ENCODE measurements around the gene UBLCP1. TPM values are rescaled to one million over a fixed set of nuclear protein-coding genes. Genes with fewer than 3 reads are reported as not detected.

UBLCP1 gene
- total RNA-seq, 1 experiment from 2014 or later = 32.9 TPM

DNA sequence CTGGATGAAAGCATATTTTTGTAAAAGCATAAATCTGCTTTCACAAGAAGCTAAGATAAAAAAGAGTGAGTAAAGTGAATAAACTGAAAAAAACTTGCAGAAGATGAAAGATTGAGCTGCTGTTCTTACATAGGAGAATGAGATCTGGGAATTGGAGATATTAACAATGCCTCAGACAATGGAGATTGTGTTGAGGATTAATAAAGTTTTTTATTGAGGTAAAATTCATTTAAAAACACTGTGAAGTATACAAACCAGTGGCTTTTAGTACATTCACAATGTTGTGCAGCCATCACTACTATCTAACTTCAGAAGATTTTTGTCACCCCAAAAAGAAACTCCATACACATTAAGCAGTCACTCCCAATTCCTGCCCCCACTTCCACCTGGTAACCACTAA is 19.7 kb upstream of the UBLCP1 start:
- Histone ChIP-seq H3K4me1 (ENCODE audit: control insufficient read depth in 1 of 2, insufficient read depth in 2 of 2, low read length in 2 of 2) (peaks cover 6 to 12% of the 10 kb centered on the region in 2 experiments; a peak in 3 of 4 replicates), H3K36me3 (ENCODE audit: control insufficient read depth in 1 of 2, insufficient read depth in 2 of 2, low read length in 2 of 2) (no peaks in the 10 kb centered on the region), H3K9me2 (ENCODE audit: insufficient read depth) (no peaks in the 10 kb centered on the region), H3K79me2 (ENCODE audit: insufficient read depth, low read length) (no peaks in the 10 kb centered on the region), H2AFZ (ENCODE audit: low read depth, low read length, poor library complexity, severe bottlenecking) (no peak overlapping the region), H3K27ac (ENCODE audit: low read depth, low read length) (no peak overlapping the region), H3K27me3 (ENCODE audit: insufficient read depth, low read length) (no peaks in the 10 kb centered on the region), H3K4me3 (replicated peaks in 1 of 2; ENCODE audit: low read depth in 1 of 2, low read length in 2 of 2) (no peak overlapping the region), H3K9me3 (ENCODE audit: control insufficient read depth in 1 of 2, insufficient read depth in 1 of 2, low read depth in 1 of 2, low read length in 2 of 2) (no peaks in the 10 kb centered on the region), H3K4me2 (ENCODE audit: low read length) (no peak overlapping the region), H4K20me1 (ENCODE audit: insufficient read depth) (no peaks in the 10 kb centered on the region), H3K9ac (ENCODE audit: low read length) (no peak overlapping the region)
- TF ChIP-seq, protein P1, sequence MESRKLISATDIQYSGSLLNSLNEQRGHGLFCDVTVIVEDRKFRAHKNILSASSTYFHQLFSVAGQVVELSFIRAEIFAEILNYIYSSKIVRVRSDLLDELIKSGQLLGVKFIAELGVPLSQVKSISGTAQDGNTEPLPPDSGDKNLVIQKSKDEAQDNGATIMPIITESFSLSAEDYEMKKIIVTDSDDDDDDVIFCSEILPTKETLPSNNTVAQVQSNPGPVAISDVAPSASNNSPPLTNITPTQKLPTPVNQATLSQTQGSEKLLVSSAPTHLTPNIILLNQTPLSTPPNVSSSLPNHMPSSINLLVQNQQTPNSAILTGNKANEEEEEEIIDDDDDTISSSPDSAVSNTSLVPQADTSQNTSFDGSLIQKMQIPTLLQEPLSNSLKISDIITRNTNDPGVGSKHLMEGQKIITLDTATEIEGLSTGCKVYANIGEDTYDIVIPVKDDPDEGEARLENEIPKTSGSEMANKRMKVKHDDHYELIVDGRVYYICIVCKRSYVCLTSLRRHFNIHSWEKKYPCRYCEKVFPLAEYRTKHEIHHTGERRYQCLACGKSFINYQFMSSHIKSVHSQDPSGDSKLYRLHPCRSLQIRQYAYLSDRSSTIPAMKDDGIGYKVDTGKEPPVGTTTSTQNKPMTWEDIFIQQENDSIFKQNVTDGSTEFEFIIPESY (IDR thresholded peaks at IDR 0.05; ENCODE audit: extremely low read depth, insufficient replicate concordance, low read length) = no peak
- TF ChIP-seq POLR2AphosphoS5 (IDR thresholded peaks at IDR 0.05; ENCODE audit: low read depth, low read length) (no peak), ZFX (IDR thresholded peaks at IDR 0.05) (no peak), JUND (IDR thresholded peaks at IDR 0.05) (no peak), SIN3A (IDR thresholded peaks at IDR 0.05; ENCODE audit: low read depth) (no peak), ZNF274 (IDR thresholded peaks at IDR 0.05; ENCODE audit: low read depth, low read length) (no peak), EZH2phosphoT487 (IDR thresholded peaks at IDR 0.05; ENCODE audit: borderline replicate concordance) (no peak), POLR2A (IDR thresholded peaks at IDR 0.05; ENCODE audit: borderline replicate concordance, extremely low read depth, insufficient read depth, insufficient read length) (no peak), FOSL1 (IDR thresholded peaks at IDR 0.05; ENCODE audit: low read depth) (no peak), TCF7L2 (IDR thresholded peaks at IDR 0.05; ENCODE audit: borderline replicate concordance, extremely low read depth, insufficient read depth, insufficient read length) (no peak)
- TF ChIP-seq, protein P2, sequence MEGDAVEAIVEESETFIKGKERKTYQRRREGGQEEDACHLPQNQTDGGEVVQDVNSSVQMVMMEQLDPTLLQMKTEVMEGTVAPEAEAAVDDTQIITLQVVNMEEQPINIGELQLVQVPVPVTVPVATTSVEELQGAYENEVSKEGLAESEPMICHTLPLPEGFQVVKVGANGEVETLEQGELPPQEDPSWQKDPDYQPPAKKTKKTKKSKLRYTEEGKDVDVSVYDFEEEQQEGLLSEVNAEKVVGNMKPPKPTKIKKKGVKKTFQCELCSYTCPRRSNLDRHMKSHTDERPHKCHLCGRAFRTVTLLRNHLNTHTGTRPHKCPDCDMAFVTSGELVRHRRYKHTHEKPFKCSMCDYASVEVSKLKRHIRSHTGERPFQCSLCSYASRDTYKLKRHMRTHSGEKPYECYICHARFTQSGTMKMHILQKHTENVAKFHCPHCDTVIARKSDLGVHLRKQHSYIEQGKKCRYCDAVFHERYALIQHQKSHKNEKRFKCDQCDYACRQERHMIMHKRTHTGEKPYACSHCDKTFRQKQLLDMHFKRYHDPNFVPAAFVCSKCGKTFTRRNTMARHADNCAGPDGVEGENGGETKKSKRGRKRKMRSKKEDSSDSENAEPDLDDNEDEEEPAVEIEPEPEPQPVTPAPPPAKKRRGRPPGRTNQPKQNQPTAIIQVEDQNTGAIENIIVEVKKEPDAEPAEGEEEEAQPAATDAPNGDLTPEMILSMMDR (IDR thresholded peaks at IDR 0.05 in 2 of 3, conservative IDR thresholded peaks at IDR 0.05 in 1 of 3; ENCODE audit: borderline replicate concordance in 1 of 3, insufficient read depth in 1 of 3, low read depth in 2 of 3, low read length in 2 of 3) = no peak
- TF ChIP-seq, protein P3, sequence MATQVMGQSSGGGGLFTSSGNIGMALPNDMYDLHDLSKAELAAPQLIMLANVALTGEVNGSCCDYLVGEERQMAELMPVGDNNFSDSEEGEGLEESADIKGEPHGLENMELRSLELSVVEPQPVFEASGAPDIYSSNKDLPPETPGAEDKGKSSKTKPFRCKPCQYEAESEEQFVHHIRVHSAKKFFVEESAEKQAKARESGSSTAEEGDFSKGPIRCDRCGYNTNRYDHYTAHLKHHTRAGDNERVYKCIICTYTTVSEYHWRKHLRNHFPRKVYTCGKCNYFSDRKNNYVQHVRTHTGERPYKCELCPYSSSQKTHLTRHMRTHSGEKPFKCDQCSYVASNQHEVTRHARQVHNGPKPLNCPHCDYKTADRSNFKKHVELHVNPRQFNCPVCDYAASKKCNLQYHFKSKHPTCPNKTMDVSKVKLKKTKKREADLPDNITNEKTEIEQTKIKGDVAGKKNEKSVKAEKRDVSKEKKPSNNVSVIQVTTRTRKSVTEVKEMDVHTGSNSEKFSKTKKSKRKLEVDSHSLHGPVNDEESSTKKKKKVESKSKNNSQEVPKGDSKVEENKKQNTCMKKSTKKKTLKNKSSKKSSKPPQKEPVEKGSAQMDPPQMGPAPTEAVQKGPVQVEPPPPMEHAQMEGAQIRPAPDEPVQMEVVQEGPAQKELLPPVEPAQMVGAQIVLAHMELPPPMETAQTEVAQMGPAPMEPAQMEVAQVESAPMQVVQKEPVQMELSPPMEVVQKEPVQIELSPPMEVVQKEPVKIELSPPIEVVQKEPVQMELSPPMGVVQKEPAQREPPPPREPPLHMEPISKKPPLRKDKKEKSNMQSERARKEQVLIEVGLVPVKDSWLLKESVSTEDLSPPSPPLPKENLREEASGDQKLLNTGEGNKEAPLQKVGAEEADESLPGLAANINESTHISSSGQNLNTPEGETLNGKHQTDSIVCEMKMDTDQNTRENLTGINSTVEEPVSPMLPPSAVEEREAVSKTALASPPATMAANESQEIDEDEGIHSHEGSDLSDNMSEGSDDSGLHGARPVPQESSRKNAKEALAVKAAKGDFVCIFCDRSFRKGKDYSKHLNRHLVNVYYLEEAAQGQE (IDR thresholded peaks at IDR 0.05; ENCODE audit: low read depth) = no peak
- no peak for DNase-seq (ENCODE audit: low read depth, low spot score)
- intact Hi-C loops (cut with micrococcal nuclease) = no loop called here
- no TSS peak for BruUV-seq (replicated peaks)
- ChIA-PET POLR2A (interaction anchor here (0.7 kb wide), 1 partner anchor 56 kb away, joined by 4 read pairs; no protein-coding TSS in a partner anchor), CTCF (no interaction called here), RAD21 (ENCODE audit: low non-redundant PET in 1 of 2, low total read pairs in 2 of 2, uncharacterized antibody in 2 of 2, unreplicated experiment in 2 of 2) (no interaction called here)
- ATAC-seq = no peak

Measured in HCT116 (cell line).